Activated B cell treated with CpG ODN at 0.5 μM for 24 hours (primary cell): ENCODE measurements around the gene LEMD1. TPM values are rescaled to one million over a fixed set of nuclear protein-coding genes. Genes with fewer than 3 reads are reported as not detected.

ENCODE experiments used
- ATAC-seq: fragments of 200-7000 bp; cut with Tn5 transposase; one replicate; pipeline ENCODE4 v1.10.0; 2021; ENCODE audit warnings: low read depth, mild to moderate bottlenecking, moderate library complexity
- CTCF ChIA-PET: fragments of 350-600 bp; sonication (Branson Sonifier 250); formaldehyde crosslinking; loops from one replicate; lab custom pipeline; 2021; ENCODE audit warnings: antibody characterized with exemption; lab: Charles Lee
- POLR2A ChIA-PET: fragments of 350-600 bp; sonication (Branson Sonifier 250); formaldehyde crosslinking; loops from one replicate; lab custom pipeline; 2021; ENCODE audit warnings: antibody characterized with exemption; lab: Charles Lee
- DNase-seq: peaks from one replicate; pipeline ENCODE4 v3.0.0; 2022
- H3K27ac Mint-ChIP-seq: one replicate; pipeline ENCODE4 v1.8.0; 2020; ENCODE audit warnings: mixed read lengths
- H3K27me3 Mint-ChIP-seq: one replicate; pipeline ENCODE4 v1.8.0; 2021; ENCODE audit warnings: mixed read lengths
- H3K36me3 Mint-ChIP-seq: one replicate; pipeline ENCODE4 v1.8.0; 2021; ENCODE audit warnings: low read depth, mixed read lengths
- H3K4me1 Mint-ChIP-seq: one replicate; pipeline ENCODE4 v1.8.0; 2021; ENCODE audit warnings: mixed read lengths
- H3K4me3 Mint-ChIP-seq: one replicate; pipeline ENCODE4 v1.8.0; 2020; ENCODE audit warnings: mild to moderate bottlenecking, mixed read lengths
- H3K9me3 Mint-ChIP-seq: one replicate; pipeline ENCODE4 v1.8.0; 2020; ENCODE audit warnings: mixed read lengths
- intact Hi-C: fragments of 100-400 bp; cut with micrococcal nuclease; formaldehyde crosslinking; loops from one replicate; pipeline ENCODE4 v1.15.1; 2024
- total RNA-seq: library from RNA; stranded (reverse); gene quantifications from 2 replicates; pipeline ENCODE4 v1.2.3, GENCODE V29; 2022
- TF ChIP-seq, protein P1 (sequence below): fragments of 200-600 bp; IDR thresholded peaks from one replicate; pipeline ENCODE4 v1.8.0; 2022; ENCODE audit warnings: antibody characterized with exemption, mild to moderate bottlenecking

LEMD1 gene
- total RNA-seq, 1 donor from 2014 or later: not detected

GRCh38 chr1:205351984-205352713, 69.7 kb downstream of the LEMD1 start:
- Mint-ChIP-seq H3K27me3 (peaks cover 2% of the 10 kb centered on the region), H3K4me1 (peaks cover 50% of the 10 kb centered on the region), H3K27ac (no peak overlapping the region), H3K36me3 (no peaks in the 10 kb centered on the region), H3K4me3 (no peak overlapping the region), H3K9me3 (no peaks in the 10 kb centered on the region)
- DNase-seq (no peak), ATAC-seq (no peak)
- ChIA-PET POLR2A (no interaction called here), CTCF (interaction anchor here (2.4 to 7.4 kb wide), 4 partner anchors 16 to 172 kb away, joined by 7 to 114 read pairs (median 55); no protein-coding TSS in a partner anchor)
- TF ChIP-seq, protein P1, sequence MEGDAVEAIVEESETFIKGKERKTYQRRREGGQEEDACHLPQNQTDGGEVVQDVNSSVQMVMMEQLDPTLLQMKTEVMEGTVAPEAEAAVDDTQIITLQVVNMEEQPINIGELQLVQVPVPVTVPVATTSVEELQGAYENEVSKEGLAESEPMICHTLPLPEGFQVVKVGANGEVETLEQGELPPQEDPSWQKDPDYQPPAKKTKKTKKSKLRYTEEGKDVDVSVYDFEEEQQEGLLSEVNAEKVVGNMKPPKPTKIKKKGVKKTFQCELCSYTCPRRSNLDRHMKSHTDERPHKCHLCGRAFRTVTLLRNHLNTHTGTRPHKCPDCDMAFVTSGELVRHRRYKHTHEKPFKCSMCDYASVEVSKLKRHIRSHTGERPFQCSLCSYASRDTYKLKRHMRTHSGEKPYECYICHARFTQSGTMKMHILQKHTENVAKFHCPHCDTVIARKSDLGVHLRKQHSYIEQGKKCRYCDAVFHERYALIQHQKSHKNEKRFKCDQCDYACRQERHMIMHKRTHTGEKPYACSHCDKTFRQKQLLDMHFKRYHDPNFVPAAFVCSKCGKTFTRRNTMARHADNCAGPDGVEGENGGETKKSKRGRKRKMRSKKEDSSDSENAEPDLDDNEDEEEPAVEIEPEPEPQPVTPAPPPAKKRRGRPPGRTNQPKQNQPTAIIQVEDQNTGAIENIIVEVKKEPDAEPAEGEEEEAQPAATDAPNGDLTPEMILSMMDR: no peak
- intact Hi-C loops: loop anchor here (5.0 kb wide), 1 partner anchor 80 kb away; no protein-coding TSS in a partner anchor

DNA sequence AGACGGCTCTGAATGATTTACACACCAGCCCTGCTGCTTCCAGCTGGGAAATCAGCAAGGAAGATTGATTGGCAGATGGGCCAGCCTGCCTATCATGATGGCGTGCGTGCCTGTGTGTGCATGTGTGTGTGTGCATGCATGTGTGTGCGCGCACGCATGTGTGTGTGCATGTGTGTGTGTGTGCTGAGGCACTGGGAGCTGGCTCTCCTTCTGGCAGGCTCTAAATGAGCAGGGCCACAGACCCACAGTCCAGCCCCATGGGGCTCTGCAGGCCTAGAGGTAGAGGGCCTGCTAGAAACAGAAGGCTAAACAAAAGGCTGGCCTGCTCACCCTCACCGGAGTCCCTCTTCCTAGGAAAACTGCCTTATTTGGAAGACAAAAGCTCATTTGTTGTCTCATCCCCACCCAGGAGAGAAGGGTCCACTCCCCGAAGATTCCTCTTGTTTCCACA, 71.1 kb downstream of the LEMD1 start:
- POLR2A ChIA-PET: interaction anchor here (0.6 kb wide), 1 partner anchor 76 kb away, joined by 5 read pairs; no protein-coding TSS in a partner anchor
- no peak for ATAC-seq
- intact Hi-C loops: loop anchor here (5.0 kb wide), 1 partner anchor 82 kb away; no protein-coding TSS in a partner anchor
- CTCF ChIA-PET: interaction anchor here (0.6 to 4.9 kb wide), 10 partner anchors 12 to 174 kb away, joined by 3 to 27 read pairs (median 4); no protein-coding TSS in a partner anchor
- TF ChIP-seq, protein P1: no peak
- H3K27ac Mint-ChIP-seq: no peak overlapping the region
- DNase-seq: no peak
- no peaks in the 10 kb centered on the region for H3K9me3 Mint-ChIP-seq
- H3K27me3 Mint-ChIP-seq: peaks cover 3% of the 10 kb centered on the region
- H3K4me3 Mint-ChIP-seq: no peak overlapping the region
- no peaks in the 10 kb centered on the region for H3K36me3 Mint-ChIP-seq
- H3K4me1 Mint-ChIP-seq: peaks cover 50% of the 10 kb centered on the region

DNA sequence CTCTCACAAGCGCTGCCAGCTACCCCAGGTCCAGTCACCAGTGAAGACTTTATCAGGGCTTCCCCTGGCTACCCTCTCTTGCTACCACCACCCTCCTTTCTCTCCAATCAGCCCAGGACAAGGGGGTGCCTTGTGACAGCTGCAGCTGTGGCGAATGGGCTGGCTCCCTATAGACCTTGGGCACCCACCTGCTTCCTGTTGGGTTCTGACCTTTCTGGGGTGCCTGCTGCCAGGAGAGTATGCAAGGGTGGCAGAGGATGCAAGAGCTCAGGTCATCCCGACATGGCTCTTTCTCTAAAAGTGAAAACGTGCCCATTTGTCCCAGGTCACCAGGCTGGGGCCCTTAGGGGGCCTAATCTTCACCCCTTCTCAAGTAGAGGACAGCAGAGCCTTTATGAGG, 71.7 kb downstream of the LEMD1 start:
- TF ChIP-seq, protein P1: no peak
- Mint-ChIP-seq H3K27ac (no peak overlapping the region), H3K27me3 (peaks cover 2% of the 10 kb centered on the region), H3K4me1 (peaks cover 50% of the 10 kb centered on the region), H3K36me3 (no peaks in the 10 kb centered on the region), H3K9me3 (no peaks in the 10 kb centered on the region), H3K4me3 (peak overlapping the region; percentile 53)
- POLR2A ChIA-PET: interaction anchor here (0.6 to 1.0 kb wide), 3 partner anchors 13 to 324 kb away, joined by 3 to 7 read pairs (median 5); no protein-coding TSS in a partner anchor
- intact Hi-C loops: loop anchor here (5.0 kb wide), 1 partner anchor 82 kb away; no protein-coding TSS in a partner anchor
- no peak for DNase-seq
- peak; percentile 41 for ATAC-seq
- CTCF ChIA-PET: interaction anchor here (0.6 to 4.9 kb wide), 9 partner anchors 11 to 174 kb away, joined by 3 to 27 read pairs (median 5); no protein-coding TSS in a partner anchor

DNA sequence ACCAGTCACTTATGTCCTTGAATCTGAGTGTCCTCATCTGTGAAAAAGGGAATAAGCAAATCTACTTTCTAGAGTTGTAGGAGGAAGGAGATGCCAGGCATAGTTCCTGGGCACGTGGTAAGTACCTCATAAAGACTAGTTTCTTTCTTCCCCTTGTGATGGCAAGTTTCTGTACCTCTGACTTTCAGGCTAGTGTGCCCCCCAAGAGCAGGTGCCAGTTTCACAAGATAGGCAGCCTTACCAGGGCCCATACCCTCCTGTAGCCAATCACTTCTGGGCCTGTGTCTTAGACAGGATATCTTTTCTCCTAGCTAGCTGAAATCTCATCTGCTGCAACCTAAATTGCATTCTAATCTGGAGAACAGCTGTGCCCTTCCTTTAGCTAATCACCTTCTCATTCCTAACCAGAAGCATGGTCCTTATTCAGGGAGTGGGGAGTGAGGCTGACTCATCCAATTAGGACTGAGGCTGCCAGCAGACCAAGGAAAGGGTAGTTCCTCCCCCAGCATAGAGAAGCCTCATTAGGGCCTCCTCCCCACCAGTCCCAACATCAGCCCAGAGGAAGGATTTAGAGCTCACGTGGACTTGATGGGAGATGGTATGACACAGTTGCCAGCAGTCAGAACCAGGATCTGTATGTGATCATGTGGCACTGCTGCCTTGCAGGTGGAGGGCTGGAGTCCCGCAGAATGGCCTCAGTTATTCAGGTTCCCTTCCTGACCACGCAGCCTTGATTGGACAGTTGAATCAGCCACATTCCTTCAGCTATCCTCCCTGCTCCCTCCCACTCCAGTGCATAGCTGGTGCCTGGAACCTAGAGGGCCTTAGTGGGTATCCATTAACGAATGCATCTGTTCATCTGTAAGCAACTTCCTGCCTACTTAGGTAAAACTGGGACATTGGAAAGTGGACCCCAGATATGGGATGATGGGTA, 73.0 kb downstream of the LEMD1 start:
- peaks cover 56% of the 10 kb centered on the region for H3K4me1 Mint-ChIP-seq
- TF ChIP-seq, protein P1: no peak
- H3K36me3 Mint-ChIP-seq: no peaks in the 10 kb centered on the region
- ChIA-PET CTCF (interaction anchor here (0.9 to 4.9 kb wide), 10 partner anchors 10 to 308 kb away, joined by 3 to 27 read pairs (median 4); no protein-coding TSS in a partner anchor), POLR2A (interaction anchor here (0.7 to 1.2 kb wide), 3 partner anchors 12 to 29 kb away, joined by 3 read pairs; partner anchors contain the start of gene NUAK2)
- intact Hi-C loops: no loop called here
- no peak for DNase-seq
- H3K27ac Mint-ChIP-seq: peak overlapping the region; percentile 87
- peak overlapping the region; percentile 62 for H3K4me3 Mint-ChIP-seq
- peaks cover 9% of the 10 kb centered on the region for H3K27me3 Mint-ChIP-seq
- no peaks in the 10 kb centered on the region for H3K9me3 Mint-ChIP-seq
- peak; percentile 51 for ATAC-seq
